Measurements from ENCODE around the gene LTBR.

- no peak for TF ChIP-seq POLR2A (IDR thresholded peaks at IDR 0.05; ENCODE audit: low read length)
- no peak for TF ChIP-seq GATA1 (IDR thresholded peaks at IDR 0.05; ENCODE audit: low read depth, low read length)
Measured at GRCh38 chr12:6363010-6363329, 21.0 kb upstream of the LTBR start.

Measured in erythroblast (primary cell).